ENCODE results near the gene TRIB2. TPM values are rescaled to one million over a fixed set of nuclear protein-coding genes. Genes with fewer than 3 reads are reported as not detected.
A peak's percentile ranks its signal among the peaks of the same experiment; 100 is the strongest.

TRIB2 gene
- total and polyA plus RNA-seq, 12 donors = 26.7 to 57.2 (median 36.5) TPM

- DNase-seq (peak in 1 of 2 donors; percentile 68), ATAC-seq (peak; percentile 29 to 86 (median 48))
- intact Hi-C loops (cut with DNase I) = loop anchor here in 5 of 10 donors (5.0 to 10.0 kb wide), 6 partner anchors 51 to 268 kb away; no protein-coding TSS in a partner anchor
- H3K27me3 ChIP-seq = no peaks in the 10 kb centered on the region
- H3K4me1 ChIP-seq = peaks cover 31 to 99% (median 85%) of the 10 kb centered on the region in 9 donors
- no peak overlapping the region for H3K4me3 ChIP-seq
- TF ChIP-seq CTCF (IDR thresholded peaks at IDR 0.05) = no peak
- 19 to 23% methylated on average over 7 of the region's 7 CpGs for WGBS, 2 donors
- peaks cover 0 to 88% (median 42%) of the 10 kb centered on the region in 9 donors for H3K36me3 ChIP-seq
- no peaks in the 10 kb centered on the region for H3K9me3 ChIP-seq
- H3K27ac ChIP-seq = peak overlapping the region; percentile 7 to 89 (median 78)
Measured at GRCh38 chr2:12733846-12734245, 17.1 kb downstream of the TRIB2 start.

- Histone ChIP-seq H3K4me1 (peaks cover 31 to 98% (median 77%) of the 10 kb centered on the region in 9 donors), H3K36me3 (peaks cover 0 to 88% (median 42%) of the 10 kb centered on the region in 9 donors), H3K4me3 (no peak overlapping the region), H3K27ac (peak overlapping the region; percentile 25 to 89 (median 78)), H3K27me3 (no peaks in the 10 kb centered on the region), H3K9me3 (no peaks in the 10 kb centered on the region)
- peak; percentile 34 to 73 (median 62) for ATAC-seq
- intact Hi-C loops (cut with DNase I) = loop anchor here in 8 of 10 donors (5.0 to 10.0 kb wide), 8 partner anchors 50 to 267 kb away; no protein-coding TSS in a partner anchor
- TF ChIP-seq CTCF (IDR thresholded peaks at IDR 0.05) = peak in 1 of 9 donors; percentile 31
- 49 to 50% methylated on average over 12 of the region's 12 CpGs for WGBS, 2 donors
- DNase-seq = peak; percentile 61 to 64
Measured at GRCh38 chr2:12734914-12735654, 18.3 kb downstream of the TRIB2 start.

- peaks cover 25 to 95% (median 65%) of the 10 kb centered on the region in 9 donors for H3K4me1 ChIP-seq
- no peaks in the 10 kb centered on the region for H3K9me3 ChIP-seq
- peaks cover 0 to 88% (median 42%) of the 10 kb centered on the region in 9 donors for H3K36me3 ChIP-seq
- DNase-seq (no peak), ATAC-seq (no peak)
- no peaks in the 10 kb centered on the region for H3K27me3 ChIP-seq
- H3K27ac ChIP-seq = peak overlapping the region in 8 of 10 donors; percentile 53 to 89 (median 81)
- 57 to 65% methylated on average over 9 of the region's 9 CpGs for WGBS, 2 donors
- intact Hi-C loops (cut with DNase I) = loop anchor here in 5 of 10 donors (5.0 to 10.0 kb wide), 4 partner anchors 48 to 78 kb away; no protein-coding TSS in a partner anchor
- H3K4me3 ChIP-seq = no peak overlapping the region
- no peak for TF ChIP-seq CTCF (IDR thresholded peaks at IDR 0.05)
Measured at GRCh38 chr2:12737297-12737696, 20.6 kb downstream of the TRIB2 start.

- H3K36me3 ChIP-seq = peaks cover 0 to 93% (median 48%) of the 10 kb centered on the region in 9 donors
- DNase-seq (no peak), ATAC-seq (peak in 1 of 8 donors; percentile 7)
- H3K4me3 ChIP-seq = no peak overlapping the region
- no peaks in the 10 kb centered on the region for H3K9me3 ChIP-seq
- H3K4me1 ChIP-seq = peaks cover 20 to 89% (median 58%) of the 10 kb centered on the region in 9 donors
- TF ChIP-seq CTCF (IDR thresholded peaks at IDR 0.05) = no peak
- H3K27ac ChIP-seq = peak overlapping the region in 8 of 10 donors; percentile 37 to 89 (median 80)
- no peaks in the 10 kb centered on the region for H3K27me3 ChIP-seq
- intact Hi-C loops (cut with DNase I) = loop anchor here in 5 of 10 donors (5.0 to 10.0 kb wide), 4 partner anchors 47 to 77 kb away; no protein-coding TSS in a partner anchor
- WGBS, 2 donors = 74 to 86% methylated on average over 11 of the region's 11 CpGs
Measured at GRCh38 chr2:12737738-12738485, 21.2 kb downstream of the TRIB2 start.
